ENCODE measurements around the gene XYLT2. TPM values are rescaled to one million over a fixed set of nuclear protein-coding genes. Genes with fewer than 3 reads are reported as not detected.

The XYLT2 gene
- total RNA-seq, 4 donors from 2014 or later: 7.2 to 28.8 (median 12.5) TPM

- TF ChIP-seq CTCF (IDR thresholded peaks at IDR 0.05; ENCODE audit: low read depth): no peak
Measured at GRCh38 chr17:50407921-50408320, 62.0 kb downstream of the XYLT2 start.

Small RNAs within 50 kb of the gene (small RNA-seq; reads per million reads assigned to genes)
- gene RF00019: 0.49 reads per million

Other genes with a start within 250 kb of the XYLT2 start
- gene SAMD14, start 216.0 kb upstream of the XYLT2 start, total RNA-seq: under 1 TPM in 3 of 4 donors, not detected in 1; 0.33 to 0.38 (median 0.34) TPM
- gene PPP1R9B, start 195.4 kb upstream of the XYLT2 start, total RNA-seq: 10 to 100 TPM; 14.0 to 29.2 (median 20.0) TPM
- 1 to 10 TPM in 1 of 4 donors, not detected in 3; 4.4 TPM for gene SGCA, start 180.1 kb upstream of the XYLT2 start, total RNA-seq
- 100 to 1,000 TPM in 1 of 4 donors, 10 to 100 TPM in 3; 14.3 to 109 (median 36.6) TPM for gene COL1A1, start 144.5 kb upstream of the XYLT2 start, total RNA-seq
- not detected for gene TMEM92, start 71.7 kb upstream of the XYLT2 start, total RNA-seq
- gene MRPL27, start 27.1 kb downstream of the XYLT2 start, total RNA-seq: 10 to 100 TPM; 42.2 to 88.7 (median 48.1) TPM
- 1 to 10 TPM in 2 of 4 donors, under 1 TPM in 1, not detected in 1; 0.88 to 1.3 (median 1.2) TPM for gene EME1, start 27.1 kb downstream of the XYLT2 start, total RNA-seq
- gene LRRC59, start 51.4 kb downstream of the XYLT2 start, total RNA-seq: 10 to 100 TPM; 36.5 to 91.5 (median 38.2) TPM
- 10 to 100 TPM; 31.3 to 63.1 (median 42.2) TPM for gene ACSF2, start 80.1 kb downstream of the XYLT2 start, total RNA-seq
- not detected for gene CHAD, start 122.8 kb downstream of the XYLT2 start, total RNA-seq
- 10 to 100 TPM; 19.9 to 29.9 (median 28.6) TPM for gene RSAD1, start 132.7 kb downstream of the XYLT2 start, total RNA-seq
- gene MYCBPAP, start 162.3 kb downstream of the XYLT2 start, total RNA-seq: 1 to 10 TPM in 2 of 4 donors, not detected in 2; 1.3 to 1.8 TPM
- not detected for gene EPN3, start 186.6 kb downstream of the XYLT2 start, total RNA-seq
- 10 to 100 TPM; 24.5 to 64.0 (median 48.9) TPM for gene SPATA20, start 201.0 kb downstream of the XYLT2 start, total RNA-seq
- under 1 TPM in 2 of 4 donors, not detected in 2; 0.17 to 0.44 TPM for gene CACNA1G, start 214.6 kb downstream of the XYLT2 start, total RNA-seq

All from subcutaneous adipose tissue (tissue), 4 donors.